GM15510 (cell line): ENCODE measurements around the gene TOP3A.

Source experiments
- POLR2A ChIP-seq: IDR thresholded peaks from 3 replicates; pipeline ENCODE4 v1.6.1; 2011; ENCODE audit warnings: borderline replicate concordance; ENCODE audit not compliant: insufficient read length; ENCODE audit errors: extremely low read depth

The TOP3A gene

DNA sequence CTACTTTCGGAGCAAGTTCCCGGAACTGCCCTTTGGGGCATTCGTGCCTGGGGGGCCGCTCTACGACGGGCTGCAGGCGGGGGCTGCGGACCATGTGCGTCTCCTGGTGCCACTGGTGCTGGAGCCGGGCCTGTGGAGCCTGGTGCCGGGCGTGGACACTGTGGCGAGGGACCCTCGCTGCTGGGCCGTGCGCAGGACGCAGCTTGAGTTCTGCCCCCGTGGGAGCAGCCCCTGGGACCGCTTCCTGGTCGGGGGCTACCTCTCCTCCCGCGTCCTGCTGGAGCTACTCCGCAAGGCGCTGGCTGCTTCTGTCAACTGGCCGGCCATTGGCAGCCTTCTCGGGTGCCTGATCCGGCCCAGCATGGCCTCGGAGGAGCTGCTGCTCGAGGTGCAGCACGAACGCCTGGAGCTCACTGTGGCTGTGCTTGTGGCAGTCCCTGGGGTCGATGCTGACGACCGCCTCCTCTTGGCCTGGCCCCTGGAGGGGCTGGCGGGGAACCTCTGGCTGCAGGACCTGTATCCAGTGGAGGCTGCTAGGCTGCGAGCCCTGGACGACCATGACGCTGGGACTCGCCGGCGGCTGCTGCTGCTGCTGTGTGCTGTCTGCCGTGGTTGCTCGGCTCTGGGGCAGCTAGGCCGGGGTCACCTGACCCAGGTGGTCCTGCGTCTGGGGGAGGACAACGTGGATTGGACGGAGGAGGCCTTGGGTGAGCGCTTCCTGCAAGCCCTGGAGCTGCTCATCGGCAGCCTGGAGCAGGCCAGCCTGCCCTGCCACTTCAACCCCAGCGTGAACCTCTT, 50.7 kb downstream of the TOP3A start:
- no peak for TF ChIP-seq POLR2A

DNA sequence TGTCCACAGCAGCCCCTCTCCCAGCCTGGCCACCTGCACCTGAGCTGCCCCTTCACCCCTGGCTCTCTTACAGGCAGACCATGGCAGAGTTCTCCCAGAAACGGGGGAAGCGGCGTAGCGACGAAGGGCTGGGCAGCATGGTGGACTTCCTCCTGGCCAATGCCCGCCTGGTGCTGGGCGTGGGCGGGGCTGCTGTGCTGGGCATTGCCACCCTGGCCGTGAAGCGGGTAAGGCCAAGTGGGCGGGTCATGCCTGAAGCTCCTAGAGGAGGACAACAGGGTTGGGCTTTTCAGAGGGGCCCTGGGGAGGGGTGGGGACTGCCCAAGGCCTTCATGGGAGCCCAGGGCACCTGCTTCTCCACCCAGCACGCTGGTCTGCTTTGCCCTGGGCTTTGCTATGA, 52.2 kb downstream of the TOP3A start:
- no peak for TF ChIP-seq POLR2A

DNA sequence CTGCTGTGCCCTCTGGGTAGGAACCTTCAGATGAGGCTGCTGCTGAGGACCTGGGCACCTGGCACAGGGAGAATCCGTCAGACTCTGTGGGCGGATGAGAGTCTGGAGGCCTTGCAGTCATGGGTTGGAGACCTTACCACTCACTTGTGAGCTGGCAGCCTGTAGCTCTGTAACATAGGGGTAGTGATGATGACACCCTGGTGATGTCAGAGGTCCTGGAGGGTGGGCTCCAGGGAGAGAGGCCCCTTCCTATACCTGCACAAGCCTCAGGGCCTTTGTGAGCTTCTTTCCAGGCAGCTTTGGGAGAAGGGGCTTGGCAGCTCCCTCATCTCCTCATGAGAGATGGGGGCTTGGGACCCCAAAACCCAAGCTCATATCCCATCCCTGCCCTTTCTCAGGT, 52.7 kb downstream of the TOP3A start:
- no peak for TF ChIP-seq POLR2A

DNA sequence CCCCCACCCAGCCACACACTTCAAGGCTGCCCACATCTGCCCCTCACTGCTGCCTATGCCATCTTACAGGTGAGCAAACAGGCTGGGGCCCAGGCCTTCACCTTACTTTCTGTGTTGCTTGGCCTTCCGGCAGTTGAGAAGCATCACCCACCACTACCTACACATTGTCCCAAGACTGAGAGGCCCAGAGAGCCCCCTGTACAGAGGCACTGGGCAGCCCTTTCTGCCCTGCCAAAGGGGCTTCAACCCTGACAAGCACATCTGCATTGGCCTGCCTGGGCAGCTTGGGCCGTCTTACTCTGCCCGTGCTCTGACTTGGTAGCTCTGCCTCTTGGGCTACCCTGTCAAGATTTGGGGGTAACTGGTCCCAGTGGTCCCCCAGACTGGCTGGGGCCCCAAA, 53.1 kb downstream of the TOP3A start:
- TF ChIP-seq POLR2A = no peak

DNA sequence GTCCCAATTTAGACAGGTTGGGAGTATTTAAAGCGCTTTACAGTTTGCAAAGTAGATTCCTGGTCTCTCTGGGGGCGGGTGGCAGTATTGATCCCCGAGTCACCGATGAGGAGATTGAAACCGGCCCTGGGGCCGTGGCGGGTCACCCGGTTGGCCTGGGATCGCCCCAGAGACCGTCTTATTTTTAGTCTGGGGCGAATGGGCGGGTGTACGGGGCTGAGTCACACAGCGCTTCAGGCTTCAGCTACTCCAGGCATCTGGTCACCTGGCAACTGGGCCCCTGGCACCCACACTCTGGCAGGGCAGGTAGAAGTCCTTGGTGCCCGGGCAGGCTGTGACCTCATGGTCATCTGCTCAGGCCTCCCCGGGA, 53.7 kb downstream of the TOP3A start:
- TF ChIP-seq POLR2A = no peak

DNA sequence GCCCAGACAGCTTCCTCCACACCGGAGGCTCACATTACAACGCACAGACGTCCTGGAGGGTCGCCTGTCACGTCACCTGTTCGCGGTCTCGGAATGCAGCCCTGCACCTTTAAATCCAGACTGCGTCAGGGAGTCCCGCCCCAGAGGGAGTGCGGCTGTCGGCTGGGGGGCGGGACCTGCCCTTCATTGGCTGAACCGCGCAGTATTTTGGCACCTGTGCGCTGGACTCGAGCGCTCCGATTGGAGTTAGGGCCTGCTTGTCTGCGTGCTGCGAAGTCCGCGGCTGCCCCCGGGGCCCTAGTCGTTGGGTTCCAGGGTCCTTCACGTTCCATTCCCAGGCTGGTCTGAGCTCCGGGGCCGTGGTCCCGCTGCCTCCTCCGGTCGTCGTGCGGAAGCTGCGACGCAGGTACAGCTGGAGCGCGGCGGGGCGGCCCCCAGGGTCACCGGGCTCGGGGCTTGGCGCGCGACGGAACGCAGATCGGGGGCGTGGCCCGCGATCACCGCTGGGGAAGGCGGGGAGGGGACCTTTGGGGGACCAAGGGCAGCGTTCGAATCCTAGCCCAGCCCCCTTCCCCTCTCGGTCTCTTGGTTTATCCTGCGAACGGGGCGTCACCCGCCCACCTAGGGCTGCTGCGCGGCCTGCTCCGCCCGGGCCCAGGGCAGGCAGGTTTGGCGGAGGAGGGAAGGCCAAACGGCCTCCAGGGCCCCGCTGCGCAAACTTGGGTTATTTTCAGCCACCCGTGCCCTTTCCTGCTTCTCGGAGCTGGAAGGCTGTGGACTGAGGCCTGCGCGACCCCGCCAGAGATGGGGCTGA, 54.3 kb downstream of the TOP3A start, which contains the start of gene MIEF2:
Gene MIEF2 (plus strand): TSS at position 331 of the 814 bp plus-strand sequence. CDS start 2,059 bp downstream, outside the sequence.
- TF ChIP-seq POLR2A = peak; percentile 53

DNA sequence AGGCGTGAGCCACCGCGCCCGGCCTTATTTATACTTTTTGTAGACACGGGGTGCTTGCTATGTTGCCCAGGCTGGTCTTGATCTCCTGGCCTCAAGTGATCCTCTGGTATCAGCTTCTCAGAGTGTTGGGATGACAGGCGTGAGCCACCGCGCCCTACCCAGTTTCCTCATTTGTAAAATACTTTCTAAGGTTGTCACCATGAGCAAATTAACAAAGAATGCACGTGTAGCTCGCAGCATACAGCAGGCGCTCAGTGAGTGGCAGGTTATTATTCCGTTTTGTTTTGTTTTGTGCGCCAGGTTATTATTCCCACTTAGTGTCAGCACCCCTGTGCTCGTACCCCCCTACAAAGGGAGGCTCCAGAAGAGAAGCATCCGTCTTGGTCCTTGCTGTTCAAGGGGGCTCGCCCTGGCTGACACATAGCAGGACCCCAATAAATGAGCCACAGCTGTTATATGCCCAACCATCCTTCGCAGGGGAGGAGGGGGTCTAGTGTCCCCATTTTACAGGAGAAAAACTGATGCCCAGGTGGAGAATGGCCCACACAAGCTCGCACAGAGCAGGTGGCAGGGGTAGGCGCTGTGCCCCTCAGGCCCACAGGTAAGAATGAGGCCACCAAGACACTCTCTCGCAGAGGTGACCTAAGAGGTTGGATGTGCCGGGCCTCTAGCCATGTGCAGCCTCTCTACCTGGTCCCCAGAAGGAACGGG, 55.0 kb downstream of the TOP3A start:
- TF ChIP-seq POLR2A = no peak

DNA sequence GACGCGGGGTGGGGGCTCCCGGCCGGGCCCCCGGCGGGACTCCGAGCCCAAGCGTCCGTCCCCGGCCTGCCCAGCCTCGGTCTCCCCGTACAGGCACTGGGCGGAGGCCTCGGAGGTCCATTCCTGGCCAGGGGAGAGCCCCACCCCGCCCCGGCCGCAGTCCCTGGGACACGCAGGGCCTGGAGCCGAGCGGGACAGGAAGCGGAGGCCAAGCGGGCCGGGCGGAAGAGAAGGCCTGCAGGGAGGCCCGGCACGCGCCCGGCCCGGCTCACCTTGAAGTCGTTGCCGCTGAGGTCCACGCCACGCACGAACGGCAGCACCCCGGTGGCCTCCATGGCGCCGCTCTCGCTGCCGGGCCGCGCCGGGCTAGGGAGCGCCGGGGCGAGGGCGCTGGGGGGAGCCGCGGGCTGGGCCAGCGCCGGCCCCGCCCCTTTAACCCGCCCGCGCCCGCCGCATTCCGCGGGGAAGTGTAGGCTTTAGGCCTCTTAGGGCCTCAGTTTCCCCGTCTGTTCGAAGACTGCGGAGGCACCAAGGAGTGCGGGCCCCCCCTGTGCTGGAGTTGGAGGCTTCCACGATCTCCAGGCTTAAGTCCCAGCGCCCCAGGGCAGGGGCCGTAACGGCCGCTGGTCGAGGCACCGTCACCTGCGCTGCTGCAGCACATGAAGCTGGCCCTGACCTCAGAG, 56.3 kb downstream of the TOP3A start, which contains the start of gene FLII:
Gene FLII (minus strand): TSS at position 383 of the 683 bp plus-strand sequence. CDS start 48 bp downstream, at position 335.
- TF ChIP-seq POLR2A = peak; percentile 79

DNA sequence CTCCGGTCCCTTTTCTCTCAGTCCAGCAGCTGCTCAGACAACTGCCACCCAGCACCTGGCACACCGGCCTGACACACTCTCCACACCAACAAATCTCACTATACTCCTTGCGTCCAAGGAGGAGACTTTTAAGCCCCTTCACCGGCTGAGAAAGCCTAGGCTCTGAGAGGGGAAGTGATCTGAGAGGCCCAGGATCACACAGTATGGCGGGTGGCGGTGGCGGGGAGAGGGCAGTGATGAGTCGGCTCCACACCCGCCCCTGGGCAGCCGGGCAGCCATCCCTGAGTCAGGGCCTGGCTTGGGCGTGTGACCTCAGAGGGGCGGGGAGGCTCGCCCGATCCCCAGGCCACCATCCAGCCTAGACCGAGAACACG, 56.8 kb downstream of the TOP3A start:
- peak; percentile 45 for TF ChIP-seq POLR2A

DNA sequence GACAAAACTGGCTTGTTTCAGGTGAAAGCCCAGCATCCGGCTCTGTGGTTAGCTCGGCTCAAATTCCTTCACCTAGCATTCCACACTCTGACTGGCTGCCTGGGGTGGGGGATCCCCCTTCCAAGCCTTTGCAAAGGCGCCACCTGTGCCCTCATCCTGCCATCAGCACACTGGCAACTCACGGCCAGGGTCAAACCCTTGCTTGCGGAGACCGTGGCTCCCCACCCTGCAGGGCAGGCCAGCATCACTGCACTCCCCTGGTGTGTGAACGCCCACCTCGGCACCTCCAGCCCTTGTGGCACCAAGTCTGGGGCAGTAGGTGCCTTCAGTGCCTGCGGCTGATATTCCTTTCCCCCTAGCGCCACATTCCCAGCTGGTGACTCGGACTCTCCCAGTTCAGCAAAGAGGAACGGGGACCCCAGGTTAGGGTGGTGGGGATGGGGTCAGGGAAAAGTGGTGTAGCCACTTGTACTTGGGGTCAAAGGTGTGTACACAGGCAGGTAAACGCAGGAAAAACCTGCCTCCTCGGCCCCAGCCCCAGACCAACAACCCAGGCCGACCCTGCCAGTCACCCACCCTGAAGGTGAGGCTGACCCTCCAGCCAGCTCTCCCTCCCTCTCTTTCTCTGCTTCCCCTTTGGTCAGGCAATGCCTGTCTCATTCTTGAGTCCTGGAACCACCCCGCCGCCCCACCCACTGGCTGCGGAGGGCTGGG, 57.4 kb downstream of the TOP3A start:
- TF ChIP-seq POLR2A = no peak

DNA sequence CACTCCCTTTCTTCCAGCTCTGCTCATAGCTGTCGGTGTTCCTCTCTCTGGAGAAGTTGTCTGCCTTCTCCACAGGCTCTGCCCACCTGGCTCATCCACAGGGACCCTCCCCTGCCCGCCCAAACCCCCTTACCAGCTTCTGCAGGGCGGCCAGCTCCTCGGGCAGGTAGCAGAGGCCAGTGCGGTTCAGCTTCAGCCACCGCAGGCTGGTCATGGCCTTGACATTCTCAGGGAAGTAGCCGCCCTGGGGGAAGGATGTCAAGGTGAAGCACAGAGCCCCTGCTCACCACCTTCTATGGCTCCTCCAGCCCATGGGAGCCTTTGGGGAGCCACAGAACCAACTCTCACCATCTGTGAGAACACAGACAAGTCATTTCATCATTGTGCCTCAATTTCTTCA, 58.0 kb downstream of the TOP3A start:
- no peak for TF ChIP-seq POLR2A

DNA sequence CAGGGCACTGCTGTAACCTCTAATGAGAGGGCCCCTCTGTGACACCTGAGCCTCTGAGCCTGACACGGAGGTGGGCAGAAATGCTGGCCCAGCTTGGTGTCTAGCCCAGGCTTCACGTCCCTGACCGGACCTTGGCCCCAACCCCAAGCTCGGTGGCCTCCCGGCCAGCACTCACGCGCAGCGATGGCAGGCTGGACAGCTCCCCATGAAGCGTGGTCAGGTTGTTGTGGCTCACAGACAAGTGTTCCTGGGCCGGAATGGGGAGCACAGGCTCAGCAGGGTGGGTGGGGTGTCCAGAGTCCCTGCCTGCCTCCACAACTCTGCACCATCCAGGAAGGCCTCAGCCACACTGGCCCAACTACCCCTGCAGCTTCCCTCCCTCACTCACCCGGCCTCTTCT, 58.4 kb downstream of the TOP3A start:
- TF ChIP-seq POLR2A = no peak

DNA sequence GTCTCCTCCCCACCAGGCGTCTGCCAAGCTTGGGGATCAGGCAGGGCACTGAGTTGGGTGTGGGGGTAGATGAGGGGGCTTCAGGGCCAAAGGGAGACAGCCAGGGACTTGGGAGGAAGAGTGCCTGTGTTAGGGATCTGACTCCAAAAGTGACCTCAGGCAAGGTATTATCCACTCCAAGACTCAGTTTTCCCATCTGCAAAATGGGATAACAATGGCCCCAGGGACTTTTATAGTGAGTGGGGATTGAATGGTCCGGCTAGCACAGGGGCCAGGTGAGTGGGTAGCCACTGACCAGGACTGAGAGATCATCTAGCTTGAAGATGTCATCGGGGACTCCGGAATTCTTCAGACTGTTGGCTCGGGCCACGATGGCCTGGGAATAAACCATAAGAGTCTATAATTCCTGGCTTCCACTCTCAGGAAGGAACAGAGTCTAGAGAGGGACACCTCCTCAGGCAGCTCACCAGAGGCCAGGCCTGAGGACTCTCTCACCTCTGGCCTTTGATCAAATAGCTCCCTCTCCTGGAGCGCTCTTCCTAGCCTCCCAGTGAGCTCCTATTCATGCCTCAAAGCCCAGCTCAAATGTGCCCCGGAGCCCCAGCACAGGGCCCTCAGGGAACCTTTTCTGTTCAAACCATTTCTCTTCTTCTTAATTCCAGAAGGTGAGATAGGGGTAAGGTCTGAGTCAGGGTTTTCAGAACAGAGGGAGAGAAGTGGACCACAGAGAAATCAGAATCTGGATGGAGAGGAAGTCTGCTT, 59.7 kb downstream of the TOP3A start:
- no peak for TF ChIP-seq POLR2A
